H1 (cell line): ENCODE results near the gene SLC44A1. TPM values are rescaled to one million over a fixed set of nuclear protein-coding genes. Genes with fewer than 3 reads are reported as not detected.

Experiments
- CTCF ChIA-PET: fragments of 300-600 bp; sonication (Branson Sonifier 250); formaldehyde crosslinking; loops from one replicate; lab custom pipeline; 2021; ENCODE audit not compliant: partially characterized antibody; lab: Charles Lee
- POLR2A ChIA-PET: fragments of 300-600 bp; sonication (Branson Sonifier 250); formaldehyde crosslinking; loops from one replicate; lab custom pipeline; 2021; ENCODE audit warnings: inconsistent platforms; ENCODE audit not compliant: partially characterized antibody; lab: Charles Lee
- DNase-seq, 2 experiments: peaks; one replicate each; pipeline versions ENCODE4 v3.0.0 to v3.0.0-alpha.2; 2010 to 2022; ENCODE audit warnings: low spot score in 2 of 2, low read depth in 1 of 2, mixed read lengths in 1 of 2
- FAIRE-seq: peaks from 2 replicates; lab custom pipeline; 2011; peaks lifted over from hg19 to GRCh38; lab: Jason Lieb, UNC
- H2AFZ ChIP-seq: 2 replicates; pipeline ENCODE4 v1.8.1; 2012; ENCODE audit warnings: low read length, inconsistent platforms
- H2AK5ac ChIP-seq: 2 replicates; pipeline ENCODE4 v1.6.1; 2013; ENCODE audit warnings: low read depth, low read length
- H2BK120ac ChIP-seq: replicated peaks from 2 replicates; pipeline ENCODE3; 2013; ENCODE audit warnings: low read depth, low read length, inconsistent platforms
- H2BK12ac ChIP-seq: 2 replicates; pipeline ENCODE4 v1.6.1; 2013; ENCODE audit warnings: low read depth, low read length
- H2BK15ac ChIP-seq: 2 replicates; pipeline ENCODE4 v1.6.1; 2013; ENCODE audit warnings: low read length
- H2BK20ac ChIP-seq: 2 replicates; pipeline ENCODE4 v1.6.1; 2013; ENCODE audit warnings: low read length
- H2BK5ac ChIP-seq: 2 replicates; pipeline ENCODE4 v1.6.1; 2013; ENCODE audit warnings: low read depth, low read length
- H3K14ac ChIP-seq: 2 replicates; pipeline ENCODE4 v1.6.1; 2013; ENCODE audit warnings: inconsistent platforms; ENCODE audit not compliant: insufficient read length
- H3K18ac ChIP-seq: 2 replicates; pipeline ENCODE4 v1.6.1; 2013; ENCODE audit warnings: low read length; ENCODE audit errors: extremely low read depth
- H3K23ac ChIP-seq: 2 replicates; pipeline ENCODE4 v1.6.1; 2013; ENCODE audit warnings: inconsistent platforms; ENCODE audit not compliant: insufficient read length
- H3K23me2 ChIP-seq: 2 replicates; pipeline ENCODE4 v1.6.1; 2013; ENCODE audit warnings: low read depth, low read length
- H3K27ac ChIP-seq: 2 replicates; pipeline ENCODE4 v1.6.1; 2011; ENCODE audit warnings: low read depth, low read length, inconsistent platforms
- H3K27me3 ChIP-seq, 4 experiments: replicated peaks in 1 of 4; 1 replicate in 1 of 4; 2 replicates in 3 of 4; pipeline versions ENCODE4 v1.6.1 to v1.8.1; 2011 to 2013; ENCODE audit warnings: low read length in 3 of 4, mild to moderate bottlenecking in 3 of 4, inconsistent platforms in 2 of 4, mixed read lengths in 2 of 4, moderate library complexity in 1 of 4; ENCODE audit not compliant: control insufficient read depth in 3 of 4, insufficient read depth in 3 of 4; ENCODE audit errors: extremely low read depth in 1 of 4
- H3K36me3 ChIP-seq, 4 experiments: 2 replicates each; pipeline versions ENCODE4 v1.6.1 to v1.8.1; 2011 to 2013; ENCODE audit warnings: mild to moderate bottlenecking in 4 of 4, low read length in 3 of 4, moderate library complexity in 2 of 4, control low read depth in 1 of 4, inconsistent platforms in 1 of 4; ENCODE audit not compliant: insufficient read depth in 4 of 4, control insufficient read depth in 2 of 4
- H3K4ac ChIP-seq: replicated peaks from 2 replicates; pipeline ENCODE3; 2013; ENCODE audit warnings: low read length, low read depth, mixed read lengths, inconsistent platforms; ENCODE audit not compliant: insufficient read length
- H3K4me1 ChIP-seq, 4 experiments: replicated peaks in 1 of 4; 1 replicate in 1 of 4; 2 replicates in 3 of 4; pipeline versions ENCODE4 v1.6.1 to v1.8.1; 2011 to 2013; ENCODE audit warnings: low read length in 3 of 4, inconsistent platforms in 2 of 4, mixed read lengths in 1 of 4; ENCODE audit not compliant: insufficient read depth in 4 of 4, control insufficient read depth in 3 of 4
- H3K4me2 ChIP-seq, 2 experiments: 2 replicates each; pipeline versions ENCODE4 v1.6.1 to v1.8.1; 2011 to 2013; ENCODE audit warnings: low read depth in 2 of 2, low read length in 2 of 2, control low read depth in 1 of 2, inconsistent platforms in 1 of 2, mild to moderate bottlenecking in 1 of 2; ENCODE audit not compliant: insufficient read depth in 1 of 2
- H3K4me3 ChIP-seq, 4 experiments: fragments of 200-600, 300-600 bp in 1 of 4; sonication (generic), shearing (Covaris generic), sonication (Bioruptor Twin) in 1 of 4; 2 replicates each; pipeline versions ENCODE4 v1.5.1 to v1.8.1; 2011 to 2016; ENCODE audit warnings: low read length in 4 of 4, low read depth in 3 of 4, control low read depth in 2 of 4, inconsistent platforms in 2 of 4, mild to moderate bottlenecking in 2 of 4, mixed read lengths in 1 of 4, moderate library complexity in 1 of 4; ENCODE audit not compliant: insufficient read depth in 2 of 4; ENCODE audit errors: extremely low read depth in 1 of 4
- H3K56ac ChIP-seq: replicated peaks from 2 replicates; pipeline ENCODE3; 2013; ENCODE audit warnings: low read depth, mild to moderate bottlenecking, mixed read lengths, low read length, inconsistent platforms; ENCODE audit not compliant: insufficient read length
- H3K79me1 ChIP-seq: 2 replicates; pipeline ENCODE4 v1.6.1; 2013; ENCODE audit warnings: low read depth, low read length, control low read depth
- H3K79me2 ChIP-seq, 2 experiments: 2 replicates each; pipeline versions ENCODE4 v1.6.1 to v1.8.1; 2012 to 2013; ENCODE audit warnings: low read length in 2 of 2, mild to moderate bottlenecking in 2 of 2, inconsistent platforms in 1 of 2; ENCODE audit not compliant: insufficient read depth in 2 of 2, control insufficient read depth in 1 of 2
- H3K9ac ChIP-seq, 4 experiments: replicated peaks in 1 of 4; 1 replicate in 1 of 4; 2 replicates in 3 of 4; pipeline versions ENCODE4 v1.6.1 to v1.8.1; 2011 to 2013; ENCODE audit warnings: low read depth in 3 of 4, low read length in 3 of 4, control low read depth in 2 of 4, mild to moderate bottlenecking in 2 of 4, moderate library complexity in 2 of 4, inconsistent platforms in 1 of 4; ENCODE audit errors: extremely low read depth in 1 of 4
- H3K9me3 ChIP-seq, 2 experiments: 2 replicates each; pipeline versions ENCODE4 v1.6.1 to v1.8.1; 2012 to 2013; ENCODE audit warnings: mild to moderate bottlenecking in 2 of 2, moderate library complexity in 2 of 2, control low read depth in 1 of 2, inconsistent platforms in 1 of 2, low read depth in 1 of 2, low read length in 1 of 2, mixed read lengths in 1 of 2; ENCODE audit not compliant: insufficient read depth in 2 of 2
- H4K20me1 ChIP-seq, 2 experiments: replicated peaks in 1 of 2; 2 replicates each; pipeline versions ENCODE3 to v1.8.1; 2011 to 2013; ENCODE audit warnings: inconsistent platforms in 2 of 2, low read length in 2 of 2, mild to moderate bottlenecking in 1 of 2; ENCODE audit not compliant: insufficient read depth in 2 of 2, control insufficient read depth in 1 of 2
- H4K5ac ChIP-seq: 2 replicates; pipeline ENCODE4 v1.6.1; 2013; ENCODE audit warnings: low read length, low read depth, mixed read lengths, inconsistent platforms; ENCODE audit not compliant: insufficient read length
- H4K8ac ChIP-seq: 2 replicates; pipeline ENCODE4 v1.8.0; 2013; ENCODE audit warnings: mild to moderate bottlenecking, moderate library complexity, low read length, inconsistent platforms; ENCODE audit not compliant: insufficient read depth; ENCODE audit errors: extremely low read depth
- H4K91ac ChIP-seq: replicated peaks from 2 replicates; pipeline ENCODE3; 2013; ENCODE audit warnings: low read length, mixed read lengths, inconsistent platforms; ENCODE audit not compliant: insufficient read length
- BCL11A ChIP-seq, 2 experiments: IDR thresholded peaks; one replicate each; pipeline ENCODE4 v1.6.1; 2011; ENCODE audit warnings: low read depth in 2 of 2, low read length in 2 of 2, mild to moderate bottlenecking in 2 of 2
- BRCA1 ChIP-seq: IDR thresholded peaks from 2 replicates; pipeline ENCODE4 v1.6.1; 2012; ENCODE audit warnings: low read depth, low read length, improper control_type of control experiment
- EZH2 ChIP-seq: fragments of 200-600 bp; sonication (generic); IDR thresholded peaks from 2 replicates; pipeline ENCODE4 v1.7.1; 2012; ENCODE audit warnings: low read depth, mild to moderate bottlenecking, moderate library complexity, low read length, inconsistent platforms; ENCODE audit not compliant: severe bottlenecking
- JUND ChIP-seq: IDR thresholded peaks from 2 replicates; pipeline ENCODE4 v1.6.1; 2011; ENCODE audit warnings: mild to moderate bottlenecking, improper control_type of control experiment, low read length
- MAFK ChIP-seq: IDR thresholded peaks from 2 replicates; pipeline ENCODE4 v1.6.1; 2012; ENCODE audit warnings: low read depth, mild to moderate bottlenecking, improper control_type of control experiment, low read length
- POLR2AphosphoS5 ChIP-seq: IDR thresholded peaks from 2 replicates; pipeline ENCODE4 v1.6.1; 2011; ENCODE audit warnings: low read depth, low read length
- POU5F1 ChIP-seq: IDR thresholded peaks from 2 replicates; pipeline ENCODE4 v1.6.1; 2011; ENCODE audit warnings: low read depth, mild to moderate bottlenecking, low read length, moderate library complexity
- WGBS, 2 experiments: shearing (Covaris generic) in 1 of 2; methylation state at CpG; one replicate each; pipeline versions ENCODE4 v1.1.6 to v1.1.7; 2013 to 2015; ENCODE audit warnings: low lambda C conversion rate in 2 of 2, mixed read lengths in 2 of 2, inconsistent platforms in 1 of 2, low coverage in 1 of 2, missing lambda C conversion rate in 1 of 2; ENCODE audit not compliant: insufficient replicate concordance in 2 of 2, insufficient coverage in 1 of 2, insufficient read length in 1 of 2; ENCODE audit errors: extremely low coverage in 1 of 2, missing lambda C conversion rate in 1 of 2; 5-methylcytosine and 5-hydroxymethylcytosine counted together
- polyA plus RNA-seq, 7 experiments: library from polyadenylated mRNA; depleted of rRNA in 3 of 7; stranded (reverse) in 5 of 7; unstranded in 2 of 7; fragments of >200 nt in 5 of 7; fragments of 200-250 nt in 2 of 7; gene quantifications; 1 replicate in 5 of 7; 2 replicates in 1 of 7; 4 replicates in 1 of 7; pipeline versions ENCODE4 v1.2.1 to v1.2.3, GENCODE V29; 2011 to 2013; ENCODE audit warnings: missing spikeins in 2 of 7, mixed read lengths in 2 of 7
- total RNA-seq: library from RNA; stranded (reverse); fragmentation: NEBNext Ultra II Directional; extraction: Animal tissue kit (Norgen Biotek cat#: 25700); gene quantifications from 2 replicates; pipeline ENCODE4 v1.2.1, GENCODE V29; 2021

SLC44A1 gene
- total and polyA plus RNA-seq, 2 of the 8 experiments (the other 6 are each of a cell fraction or from before 2014, with no cell fraction given) = 30.5 to 71.2 TPM

GRCh38 chr9:105344283-105344682 is 99.8 kb downstream of the SLC44A1 start:
- Histone ChIP-seq H4K91ac (no peak overlapping the region), H3K23ac (no peak overlapping the region), H3K4me3 (no peak overlapping the region), H3K56ac (no peak overlapping the region), H2AFZ (no peak overlapping the region), H3K27ac (no peak overlapping the region), H3K79me2 (peaks cover 0 to 13% of the 10 kb centered on the region in 2 experiments; a peak in 1 of 4 replicates), H4K8ac (no peak overlapping the region), H3K14ac (no peak overlapping the region), H2AK5ac (no peak overlapping the region), H2BK120ac (no peak overlapping the region), H3K4ac (no peak overlapping the region), H4K5ac (no peak overlapping the region)
- no peak for DNase-seq
- FAIRE-seq = no peak
- POLR2A ChIA-PET = no interaction called here
- TF ChIP-seq POU5F1 (no peak), JUND (no peak), MAFK (no peak), POLR2AphosphoS5 (no peak), BCL11A (IDR thresholded peaks at IDR 0.05; ENCODE audit: low read depth in 2 of 2, low read length in 2 of 2) (no peak), EZH2 (no peak), BRCA1 (no peak)
- TF ChIP-seq, all 59 proteins: peak for 0
- H4K20me1 ChIP-seq = no peaks in the 10 kb centered on the region
- peaks cover 0 to 3% (median 0%) of the 10 kb centered on the region in 4 experiments; a peak in 1 of 8 replicates for H3K36me3 ChIP-seq
- H2BK5ac ChIP-seq = no peak overlapping the region
- CTCF ChIA-PET = no interaction called here
- H2BK12ac ChIP-seq = no peak overlapping the region
- H3K18ac ChIP-seq = no peak overlapping the region
- 97% methylated on average over 2 of the region's 2 CpGs; no CpG with 5 or more reads in 1 of the 2 experiments for WGBS, 2 experiments
- no peaks in the 10 kb centered on the region; a peak in 1 of 7 replicates for H3K4me1 ChIP-seq
- no peak overlapping the region for H2BK20ac ChIP-seq
- no peak overlapping the region for H2BK15ac ChIP-seq
- H3K4me2 ChIP-seq = no peak overlapping the region
- H3K79me1 ChIP-seq = no peaks in the 10 kb centered on the region
- H3K27me3 ChIP-seq = no peaks in the 10 kb centered on the region
- no peak overlapping the region for H3K9ac ChIP-seq
- no peaks in the 10 kb centered on the region for H3K9me3 ChIP-seq
- no peaks in the 10 kb centered on the region for H3K23me2 ChIP-seq
